Measurements from ENCODE around the gene NSUN2. TPM values are rescaled to one million over a fixed set of nuclear protein-coding genes. Genes with fewer than 3 reads are reported as not detected.

Gene NSUN2
- polyA plus RNA-seq, 1 donor from 2014 or later, result 47.5 TPM

DNA sequence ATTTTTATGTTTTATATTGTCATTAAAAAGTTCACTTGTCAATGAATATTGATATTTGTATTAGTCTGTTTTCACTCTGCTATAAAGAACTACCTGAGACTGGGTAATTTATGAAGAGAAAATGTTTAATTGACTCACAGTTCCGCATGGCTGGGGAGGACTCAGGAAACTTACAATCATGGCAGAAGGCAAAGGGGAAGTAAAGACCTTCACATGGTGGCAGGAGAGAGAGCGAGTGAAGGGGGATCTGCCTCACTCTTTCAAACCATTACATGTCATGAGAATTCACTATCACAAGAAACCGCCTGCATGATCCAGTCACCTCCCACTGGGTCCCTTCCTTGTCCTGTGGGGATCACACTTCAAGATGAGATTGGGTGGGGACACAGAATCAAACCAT, 27.8 kb upstream of the NSUN2 start:
- no peak overlapping the region for H3K9ac ChIP-seq (ENCODE audit: low read length)
- no peak overlapping the region for H3K4me3 ChIP-seq (ENCODE audit: low read length)
- H3K27ac ChIP-seq (ENCODE audit: low read length), result no peak overlapping the region
- no peaks in the 10 kb centered on the region for H4K20me1 ChIP-seq (ENCODE audit: insufficient read depth)
- H3K9me2 ChIP-seq (ENCODE audit: insufficient read depth, low read length), result no peaks in the 10 kb centered on the region
- no peaks in the 10 kb centered on the region for H3F3A ChIP-seq (ENCODE audit: insufficient read depth, low read length, poor library complexity, severe bottlenecking)
- H3K79me2 ChIP-seq (replicated peaks; ENCODE audit: insufficient read depth, low read length), result no peaks in the 10 kb centered on the region
- no peak overlapping the region for H3K4me2 ChIP-seq (ENCODE audit: low read length)
- H3K27me3 ChIP-seq (ENCODE audit: insufficient read depth, low read depth, low read length), result no peaks in the 10 kb centered on the region
- peaks cover 11% of the 10 kb centered on the region for H3K36me3 ChIP-seq (ENCODE audit: insufficient read depth, low read length)
- TF ChIP-seq SMC3 (conservative IDR thresholded peaks at IDR 0.05; ENCODE audit: poor library complexity), result no peak
- no peak overlapping the region for H2AFZ ChIP-seq (ENCODE audit: low read depth, low read length)
- peaks cover 6% of the 10 kb centered on the region for H3K9me3 ChIP-seq (ENCODE audit: low read length)

DNA sequence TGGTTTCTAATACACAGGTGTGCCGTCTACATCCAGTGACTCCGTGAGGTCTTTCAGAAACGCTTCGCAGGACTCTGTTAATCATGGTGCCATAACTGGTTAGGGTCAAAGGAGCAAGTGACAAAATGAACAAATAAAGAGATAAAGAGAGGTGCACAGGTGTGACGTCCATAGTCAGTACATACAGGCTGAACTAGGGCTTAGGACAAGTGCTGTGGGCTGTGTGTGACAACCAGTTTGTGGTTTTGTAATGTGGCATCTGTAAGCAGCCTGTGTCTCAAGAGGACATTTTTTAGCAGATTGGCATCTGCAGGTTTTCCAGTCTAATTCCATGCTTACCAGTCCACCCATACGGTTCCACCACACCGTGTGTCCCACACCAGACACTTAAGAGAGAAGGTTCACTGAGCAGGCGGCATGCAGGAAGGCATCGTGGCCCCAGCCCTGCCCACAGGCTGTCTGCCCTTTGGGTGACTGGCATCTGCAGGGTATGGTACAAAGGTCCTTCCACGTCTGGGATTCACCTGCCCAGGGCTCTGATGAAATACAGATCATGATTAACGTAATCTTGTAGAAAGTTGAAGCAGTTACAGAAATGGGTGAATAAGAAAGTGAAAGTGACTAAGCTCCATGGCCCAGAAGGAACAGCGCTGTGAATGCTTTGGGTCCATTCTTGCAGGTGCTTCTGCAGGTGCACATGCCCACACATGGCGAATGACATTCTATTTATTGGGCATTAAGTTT, 27.3 kb upstream of the NSUN2 start:
- Histone ChIP-seq H3K9me3 (ENCODE audit: low read length) (peaks cover 6% of the 10 kb centered on the region), H3K27me3 (ENCODE audit: insufficient read depth, low read depth, low read length) (no peaks in the 10 kb centered on the region), H3K4me3 (ENCODE audit: low read length) (no peak overlapping the region), H2AFZ (ENCODE audit: low read depth, low read length) (no peak overlapping the region), H3K4me2 (ENCODE audit: low read length) (no peak overlapping the region), H3K9ac (ENCODE audit: low read length) (no peak overlapping the region), H3K79me2 (replicated peaks; ENCODE audit: insufficient read depth, low read length) (no peaks in the 10 kb centered on the region), H3F3A (ENCODE audit: insufficient read depth, low read length, poor library complexity, severe bottlenecking) (no peaks in the 10 kb centered on the region), H3K27ac (ENCODE audit: low read length) (no peak overlapping the region), H3K36me3 (ENCODE audit: insufficient read depth, low read length) (peaks cover 11% of the 10 kb centered on the region), H3K9me2 (ENCODE audit: insufficient read depth, low read length) (no peaks in the 10 kb centered on the region), H4K20me1 (ENCODE audit: insufficient read depth) (no peaks in the 10 kb centered on the region)
- no peak for TF ChIP-seq TAF1 (IDR thresholded peaks at IDR 0.05; ENCODE audit: low read depth)
- TF ChIP-seq MXI1 (conservative IDR thresholded peaks at IDR 0.05; ENCODE audit: poor library complexity, severe bottlenecking), result no peak
- TF ChIP-seq RAD21 (conservative IDR thresholded peaks at IDR 0.05), result no peak

DNA sequence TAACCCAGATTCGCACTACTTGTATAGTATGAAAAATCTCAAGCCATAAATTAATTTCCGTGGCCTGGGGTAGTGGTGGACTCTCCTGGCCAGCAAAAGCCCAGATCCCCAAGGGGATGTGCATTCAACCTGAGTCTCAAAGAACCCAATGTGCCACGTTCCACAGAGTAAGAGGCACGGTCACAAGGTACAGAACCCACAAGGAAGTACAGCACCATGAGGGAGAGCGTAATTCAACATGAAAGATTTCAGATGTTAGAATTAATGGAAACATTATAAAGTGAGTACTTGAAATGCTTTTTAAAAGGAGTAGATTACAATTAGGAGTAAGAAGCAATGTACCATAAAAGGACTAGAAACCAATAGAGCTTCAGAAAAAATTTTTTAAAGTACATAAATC, 23.8 kb upstream of the NSUN2 start:
- H3K36me3 ChIP-seq (ENCODE audit: insufficient read depth, low read length), result peaks cover 11% of the 10 kb centered on the region
- TF ChIP-seq EP300 (conservative IDR thresholded peaks at IDR 0.05; ENCODE audit: poor library complexity, severe bottlenecking) (no peak), RAD21 (conservative IDR thresholded peaks at IDR 0.05) (no peak), SMC3 (conservative IDR thresholded peaks at IDR 0.05; ENCODE audit: poor library complexity) (no peak), TAF1 (IDR thresholded peaks at IDR 0.05; ENCODE audit: low read depth) (no peak), POLR2AphosphoS5 (IDR thresholded peaks at IDR 0.05) (no peak), MXI1 (conservative IDR thresholded peaks at IDR 0.05; ENCODE audit: poor library complexity, severe bottlenecking) (no peak)
- TF ChIP-seq, protein P1, sequence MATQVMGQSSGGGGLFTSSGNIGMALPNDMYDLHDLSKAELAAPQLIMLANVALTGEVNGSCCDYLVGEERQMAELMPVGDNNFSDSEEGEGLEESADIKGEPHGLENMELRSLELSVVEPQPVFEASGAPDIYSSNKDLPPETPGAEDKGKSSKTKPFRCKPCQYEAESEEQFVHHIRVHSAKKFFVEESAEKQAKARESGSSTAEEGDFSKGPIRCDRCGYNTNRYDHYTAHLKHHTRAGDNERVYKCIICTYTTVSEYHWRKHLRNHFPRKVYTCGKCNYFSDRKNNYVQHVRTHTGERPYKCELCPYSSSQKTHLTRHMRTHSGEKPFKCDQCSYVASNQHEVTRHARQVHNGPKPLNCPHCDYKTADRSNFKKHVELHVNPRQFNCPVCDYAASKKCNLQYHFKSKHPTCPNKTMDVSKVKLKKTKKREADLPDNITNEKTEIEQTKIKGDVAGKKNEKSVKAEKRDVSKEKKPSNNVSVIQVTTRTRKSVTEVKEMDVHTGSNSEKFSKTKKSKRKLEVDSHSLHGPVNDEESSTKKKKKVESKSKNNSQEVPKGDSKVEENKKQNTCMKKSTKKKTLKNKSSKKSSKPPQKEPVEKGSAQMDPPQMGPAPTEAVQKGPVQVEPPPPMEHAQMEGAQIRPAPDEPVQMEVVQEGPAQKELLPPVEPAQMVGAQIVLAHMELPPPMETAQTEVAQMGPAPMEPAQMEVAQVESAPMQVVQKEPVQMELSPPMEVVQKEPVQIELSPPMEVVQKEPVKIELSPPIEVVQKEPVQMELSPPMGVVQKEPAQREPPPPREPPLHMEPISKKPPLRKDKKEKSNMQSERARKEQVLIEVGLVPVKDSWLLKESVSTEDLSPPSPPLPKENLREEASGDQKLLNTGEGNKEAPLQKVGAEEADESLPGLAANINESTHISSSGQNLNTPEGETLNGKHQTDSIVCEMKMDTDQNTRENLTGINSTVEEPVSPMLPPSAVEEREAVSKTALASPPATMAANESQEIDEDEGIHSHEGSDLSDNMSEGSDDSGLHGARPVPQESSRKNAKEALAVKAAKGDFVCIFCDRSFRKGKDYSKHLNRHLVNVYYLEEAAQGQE (IDR thresholded peaks at IDR 0.05; ENCODE audit: borderline replicate concordance), result no peak
- TF ChIP-seq, protein P2, sequence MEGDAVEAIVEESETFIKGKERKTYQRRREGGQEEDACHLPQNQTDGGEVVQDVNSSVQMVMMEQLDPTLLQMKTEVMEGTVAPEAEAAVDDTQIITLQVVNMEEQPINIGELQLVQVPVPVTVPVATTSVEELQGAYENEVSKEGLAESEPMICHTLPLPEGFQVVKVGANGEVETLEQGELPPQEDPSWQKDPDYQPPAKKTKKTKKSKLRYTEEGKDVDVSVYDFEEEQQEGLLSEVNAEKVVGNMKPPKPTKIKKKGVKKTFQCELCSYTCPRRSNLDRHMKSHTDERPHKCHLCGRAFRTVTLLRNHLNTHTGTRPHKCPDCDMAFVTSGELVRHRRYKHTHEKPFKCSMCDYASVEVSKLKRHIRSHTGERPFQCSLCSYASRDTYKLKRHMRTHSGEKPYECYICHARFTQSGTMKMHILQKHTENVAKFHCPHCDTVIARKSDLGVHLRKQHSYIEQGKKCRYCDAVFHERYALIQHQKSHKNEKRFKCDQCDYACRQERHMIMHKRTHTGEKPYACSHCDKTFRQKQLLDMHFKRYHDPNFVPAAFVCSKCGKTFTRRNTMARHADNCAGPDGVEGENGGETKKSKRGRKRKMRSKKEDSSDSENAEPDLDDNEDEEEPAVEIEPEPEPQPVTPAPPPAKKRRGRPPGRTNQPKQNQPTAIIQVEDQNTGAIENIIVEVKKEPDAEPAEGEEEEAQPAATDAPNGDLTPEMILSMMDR (IDR thresholded peaks at IDR 0.05; ENCODE audit: poor library complexity, severe bottlenecking), result no peak

More for the DNA sequence above, 23.8 kb upstream of the NSUN2 start:
- no peaks in the 10 kb centered on the region for H3K79me2 ChIP-seq (replicated peaks; ENCODE audit: insufficient read depth, low read length)
- no peak overlapping the region for H3K4me3 ChIP-seq (ENCODE audit: low read length)
- no peak overlapping the region for H3K9ac ChIP-seq (ENCODE audit: low read length)
- H3K9me3 ChIP-seq (ENCODE audit: low read length), result peaks cover 6% of the 10 kb centered on the region
- H3K27ac ChIP-seq (ENCODE audit: low read length), result no peak overlapping the region
- no peaks in the 10 kb centered on the region for H3F3A ChIP-seq (ENCODE audit: insufficient read depth, low read length, poor library complexity, severe bottlenecking)
- H2AFZ ChIP-seq (ENCODE audit: low read depth, low read length), result no peak overlapping the region
- H3K4me2 ChIP-seq (ENCODE audit: low read length), result no peak overlapping the region
- H3K9me2 ChIP-seq (ENCODE audit: insufficient read depth, low read length), result no peaks in the 10 kb centered on the region
- H3K27me3 ChIP-seq (ENCODE audit: insufficient read depth, low read depth, low read length), result no peaks in the 10 kb centered on the region
- no peaks in the 10 kb centered on the region for H4K20me1 ChIP-seq (ENCODE audit: insufficient read depth)

Data from neural cell (in vitro differentiated cells).